ENCODE measurements around the gene C1orf116.

C1orf116 gene

GRCh38 chr1:206986885-206987284 is 45.7 kb downstream of the C1orf116 start:
- DNase-seq = no peak

- no peak for DNase-seq
These were observed 46.2 kb downstream of the C1orf116 start for GRCh38 chr1:206986402-206986801.

GRCh38 chr1:206985162-206985749 is 47.3 kb downstream of the C1orf116 start:
- no peak for DNase-seq

GRCh38 chr1:206982216-206982615 is 50.3 kb downstream of the C1orf116 start:
- no peak for DNase-seq

GRCh38 chr1:206979379-206980043 is 53.0 kb downstream of the C1orf116 start:
- no peak for DNase-seq

- DNase-seq = no peak
These were observed 54.3 kb downstream of the C1orf116 start for GRCh38 chr1:206978259-206978658.

GRCh38 chr1:206975306-206975705 is 57.2 kb downstream of the C1orf116 start:
- DNase-seq = no peak

GRCh38 chr1:206974140-206974539 is 58.4 kb downstream of the C1orf116 start:
- no peak for DNase-seq

GRCh38 chr1:206972728-206973127 is 59.8 kb downstream of the C1orf116 start:
- DNase-seq = no peak

- DNase-seq = no peak
These were observed 61.4 kb downstream of the C1orf116 start for GRCh38 chr1:206971029-206971655.

- DNase-seq = no peak
These were observed 62.1 kb downstream of the C1orf116 start, which contains the start of gene FCAMR for GRCh38 chr1:206970446-206970845. FCAMR (minus strand) TSS chr1:206970460; CDS start chr1:206970125, 335 bp downstream.

- no peak for DNase-seq
These were observed 63.5 kb downstream of the C1orf116 start for GRCh38 chr1:206969090-206969489.

Data from activated gamma-delta T cell (primary cell).